GM12873 (cell line): ENCODE results near the gene COX7A2L.

Experiments
- TF ChIP-seq, protein P1 (sequence below): IDR thresholded peaks from 2 replicates; pipeline ENCODE4 v1.5.1; 2012; ENCODE audit warnings: low read depth, mild to moderate bottlenecking, moderate library complexity, low read length, control low read depth; ENCODE audit not compliant: insufficient read depth; ENCODE audit errors: missing control alignments

Gene COX7A2L

DNA sequence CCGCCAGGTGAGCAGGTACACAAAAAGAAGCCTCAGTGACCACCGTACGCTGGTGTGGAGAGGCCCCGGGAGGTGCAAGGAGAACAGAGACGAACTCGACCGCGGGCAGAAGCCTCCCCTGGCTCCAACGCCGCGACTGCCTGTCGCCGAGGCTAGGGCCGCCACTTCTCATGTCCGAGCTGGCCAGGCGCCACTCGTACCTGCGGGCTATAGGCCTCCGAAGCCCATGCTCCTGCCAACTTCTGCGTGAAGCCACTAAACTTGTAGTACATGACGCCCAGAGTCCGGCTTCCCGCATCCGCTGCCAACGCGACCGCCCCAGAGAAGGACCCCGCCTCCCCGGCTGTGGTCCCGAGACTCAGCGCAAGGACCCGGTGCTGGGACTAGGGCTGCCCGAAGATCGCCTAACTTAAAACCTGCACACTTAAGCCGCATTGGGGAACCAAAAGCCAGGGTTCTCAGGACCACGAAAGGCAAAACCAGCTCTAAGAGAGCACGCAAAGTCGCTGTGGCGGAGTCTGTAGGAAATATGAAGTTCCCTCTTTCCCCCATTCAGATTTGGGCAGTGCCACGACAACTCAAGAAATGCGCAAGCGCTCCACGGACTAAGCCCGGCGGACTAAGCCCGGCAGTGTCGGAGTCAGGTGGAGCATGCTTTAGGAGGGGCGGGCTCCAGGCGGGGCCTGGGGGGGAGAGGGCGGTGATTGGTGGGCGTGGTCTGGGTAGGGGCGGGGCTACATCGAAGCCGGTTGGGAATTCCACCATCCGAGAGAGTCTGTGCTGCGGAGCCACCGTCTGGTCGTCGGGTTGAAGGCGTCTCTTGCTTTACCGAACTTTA, at the start of gene COX7A2L:
TSS of gene COX7A2L (minus strand) at position 328 of the 838 bp plus-strand sequence. CDS start at position 272, 56 bp downstream.
- TF ChIP-seq, protein P1, sequence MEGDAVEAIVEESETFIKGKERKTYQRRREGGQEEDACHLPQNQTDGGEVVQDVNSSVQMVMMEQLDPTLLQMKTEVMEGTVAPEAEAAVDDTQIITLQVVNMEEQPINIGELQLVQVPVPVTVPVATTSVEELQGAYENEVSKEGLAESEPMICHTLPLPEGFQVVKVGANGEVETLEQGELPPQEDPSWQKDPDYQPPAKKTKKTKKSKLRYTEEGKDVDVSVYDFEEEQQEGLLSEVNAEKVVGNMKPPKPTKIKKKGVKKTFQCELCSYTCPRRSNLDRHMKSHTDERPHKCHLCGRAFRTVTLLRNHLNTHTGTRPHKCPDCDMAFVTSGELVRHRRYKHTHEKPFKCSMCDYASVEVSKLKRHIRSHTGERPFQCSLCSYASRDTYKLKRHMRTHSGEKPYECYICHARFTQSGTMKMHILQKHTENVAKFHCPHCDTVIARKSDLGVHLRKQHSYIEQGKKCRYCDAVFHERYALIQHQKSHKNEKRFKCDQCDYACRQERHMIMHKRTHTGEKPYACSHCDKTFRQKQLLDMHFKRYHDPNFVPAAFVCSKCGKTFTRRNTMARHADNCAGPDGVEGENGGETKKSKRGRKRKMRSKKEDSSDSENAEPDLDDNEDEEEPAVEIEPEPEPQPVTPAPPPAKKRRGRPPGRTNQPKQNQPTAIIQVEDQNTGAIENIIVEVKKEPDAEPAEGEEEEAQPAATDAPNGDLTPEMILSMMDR, result peak; percentile 20

DNA sequence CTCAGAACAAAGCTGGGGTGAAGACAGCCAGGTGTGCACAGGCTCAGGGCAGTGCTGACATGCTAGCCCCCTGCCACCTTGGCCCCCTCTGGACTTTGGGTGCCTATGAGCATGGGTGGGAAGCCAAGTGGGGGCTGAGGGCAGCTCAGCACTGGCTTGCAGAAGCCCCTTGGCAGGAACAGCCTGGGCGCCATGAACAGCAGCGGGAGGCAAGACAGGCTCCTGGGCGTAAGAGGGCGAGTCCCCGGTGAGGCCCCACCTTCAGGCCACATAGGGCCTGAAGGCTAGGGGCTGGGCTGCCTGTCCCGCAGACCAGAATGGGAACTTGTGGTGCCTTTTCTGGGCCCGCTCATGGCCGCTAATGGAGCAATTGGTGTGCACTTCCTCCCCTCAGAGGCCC, 47.0 kb upstream of the COX7A2L start:
- TF ChIP-seq, protein P1, result no peak

DNA sequence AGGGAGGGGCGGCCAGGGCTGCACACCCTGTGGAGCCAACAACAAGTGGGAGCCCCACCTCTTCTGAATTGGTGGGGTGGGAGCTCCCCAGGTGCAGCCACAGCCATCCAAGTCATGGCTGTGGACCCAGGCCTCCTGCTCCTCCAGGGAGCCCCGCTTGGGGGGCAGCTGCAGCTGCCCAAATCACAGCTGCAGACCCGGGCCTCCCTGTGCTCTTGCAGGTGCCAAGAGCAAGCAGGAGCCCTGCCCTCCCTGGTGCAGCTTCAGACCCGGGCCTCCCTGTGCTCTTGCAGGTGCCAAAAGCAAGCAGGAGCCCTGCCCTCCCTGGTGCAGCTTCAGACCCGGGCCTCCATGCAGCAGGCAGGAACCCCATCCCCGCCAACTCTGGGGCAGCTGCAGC, 46.5 kb upstream of the COX7A2L start:
- TF ChIP-seq, protein P1, result no peak

DNA sequence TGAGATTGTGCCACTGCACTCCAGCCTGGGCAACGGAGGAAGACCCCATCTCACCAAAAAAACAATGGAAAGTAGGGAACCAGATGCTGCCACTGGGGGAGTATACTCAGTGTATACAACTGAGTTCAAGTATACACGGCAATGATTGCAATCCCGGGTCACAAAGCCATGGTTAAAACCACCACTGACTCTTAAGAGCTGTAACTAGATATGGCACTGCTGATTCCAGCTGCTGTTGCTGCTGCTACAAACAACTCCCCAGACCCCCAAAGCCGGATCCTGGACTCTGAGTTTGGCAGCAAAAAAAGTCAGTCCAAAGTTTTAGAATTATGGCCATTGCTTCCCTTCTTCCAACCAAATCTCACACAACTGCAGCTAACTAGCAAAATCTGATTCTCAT, 43.7 kb upstream of the COX7A2L start:
- TF ChIP-seq, protein P1, result no peak

GRCh38 chr2:42401773-42402172, 40.8 kb upstream of the COX7A2L start:
- TF ChIP-seq, protein P1, result no peak

DNA sequence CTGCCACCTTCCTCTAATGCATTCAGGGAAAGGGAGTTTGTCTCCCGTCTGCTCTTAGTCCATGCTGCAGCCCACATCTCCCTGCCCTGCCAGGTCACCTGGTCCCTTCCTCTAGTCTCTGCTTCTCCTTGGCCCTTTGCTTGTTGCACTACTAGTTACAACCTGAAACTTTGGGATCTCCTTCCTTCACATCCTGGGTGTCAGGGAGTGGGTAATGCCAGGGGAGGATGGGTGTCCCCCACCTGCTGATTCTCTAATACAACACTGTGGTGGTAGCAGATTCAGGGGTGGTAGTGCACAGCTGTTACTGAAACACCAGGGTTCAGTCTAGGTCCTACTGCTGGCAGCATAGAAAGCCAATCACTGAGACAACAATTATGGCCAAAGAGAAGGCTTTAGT, 31.2 kb upstream of the COX7A2L start:
- TF ChIP-seq, protein P1, result no peak

DNA sequence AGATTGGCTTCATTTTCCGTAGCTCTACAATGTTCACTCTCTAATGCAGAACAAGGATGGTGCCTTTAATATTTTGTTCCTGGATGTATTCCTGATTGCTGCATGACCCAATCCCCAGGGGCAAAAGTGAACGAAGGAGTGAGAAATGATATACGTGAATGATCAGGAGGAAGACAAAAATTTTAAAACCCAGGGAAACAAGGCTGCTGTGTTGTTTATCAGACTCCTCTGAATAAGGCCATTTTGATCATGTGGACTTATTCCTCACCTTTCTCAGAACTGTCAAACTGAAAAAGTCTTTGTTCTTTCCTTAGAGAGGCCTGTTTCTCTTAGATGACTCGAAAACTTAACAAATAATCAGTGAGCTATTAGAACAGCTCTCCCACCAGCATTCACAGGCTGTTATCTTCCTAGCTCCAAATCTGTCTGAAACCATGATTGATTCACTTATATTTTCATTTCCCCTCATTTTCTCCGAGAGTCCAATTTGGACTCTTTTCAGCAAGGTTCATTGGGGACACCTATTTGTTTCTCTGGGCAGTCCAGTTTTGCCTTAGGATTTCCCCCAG, 29.5 kb upstream of the COX7A2L start:
- TF ChIP-seq, protein P1, result no peak
